Coronary artery (tissue), 2 donors: ENCODE measurements around the gene KLHL3.

ENCODE experiments used
- DNase-seq: peaks from one replicate; pipeline ENCODE4 v3.0.0-alpha.2; 2017; ENCODE audit warnings: low spot score
- H3K27ac ChIP-seq, 2 donors: fragments of 200-600 bp; sonication (generic); one replicate each; pipeline ENCODE4 v1.5.1; 2016 to 2019
- H3K4me3 ChIP-seq: fragments of 200-600 bp; sonication (generic); 2 replicates; pipeline ENCODE4 v1.5.1; 2016; ENCODE audit warnings: mild to moderate bottlenecking, moderate library complexity
- CTCF ChIP-seq: fragments of 200-600 bp; sonication (generic); IDR thresholded peaks from one replicate; pipeline ENCODE4 v1.5.1; 2019; ENCODE audit warnings: antibody characterized with exemption

KLHL3 gene

GRCh38 chr5:137621861-137622823 is 113.7 kb downstream of the KLHL3 start:
- Histone ChIP-seq H3K27ac (peak overlapping the region; percentile 86 to 92), H3K4me3 (peak overlapping the region; percentile 38)
- DNase-seq, result peak; percentile 92
- TF ChIP-seq CTCF, result no peak

- no peak for TF ChIP-seq CTCF
- no peak for DNase-seq
- Histone ChIP-seq H3K4me3 (no peak overlapping the region), H3K27ac (peak overlapping the region; percentile 86 to 92)
These were observed 114.6 kb downstream of the KLHL3 start for GRCh38 chr5:137621306-137621705.

GRCh38 chr5:137619191-137619870 is 116.6 kb downstream of the KLHL3 start:
- TF ChIP-seq CTCF, result no peak
- peak overlapping the region; percentile 63 to 73 for H3K27ac ChIP-seq
- H3K4me3 ChIP-seq, result peak overlapping the region; percentile 16
- DNase-seq, result no peak

GRCh38 chr5:137618476-137618875 is 117.4 kb downstream of the KLHL3 start:
- DNase-seq, result no peak
- no peak overlapping the region for H3K4me3 ChIP-seq
- H3K27ac ChIP-seq, result no peak overlapping the region
- no peak for TF ChIP-seq CTCF

- H3K4me3 ChIP-seq, result no peak overlapping the region
- no peak overlapping the region for H3K27ac ChIP-seq
- TF ChIP-seq CTCF, result no peak
- no peak for DNase-seq
These were observed 118.2 kb downstream of the KLHL3 start for GRCh38 chr5:137617528-137618205.

GRCh38 chr5:137616046-137616445 is 119.8 kb downstream of the KLHL3 start:
- Histone ChIP-seq H3K4me3 (no peak overlapping the region), H3K27ac (no peak overlapping the region)
- TF ChIP-seq CTCF, result no peak
- DNase-seq, result no peak
